Adrenal gland (tissue), 5 donors: ENCODE data around the gene OPCML.

Experiments used
- POLR2A ChIP-seq, 2 donors: fragments of 450-650 bp; IDR thresholded peaks; one replicate each; pipeline ENCODE4 v1.6.1; 2017; ENCODE audit warnings: antibody characterized with exemption in 2 of 2, mild to moderate bottlenecking in 2 of 2, moderate library complexity in 1 of 2
- TF ChIP-seq, protein P1 (sequence below), 6 experiments: fragments of 450-650 bp in 4 of 6; fragments of 200-600 bp in 2 of 6; sonication (generic) in 1 of 6; IDR thresholded peaks; 1 replicate in 5 of 6; 2 replicates in 1 of 6; pipeline versions ENCODE4 v1.5.1 to v1.8.0; 2016 to 2021; ENCODE audit warnings: antibody characterized with exemption in 6 of 6, mild to moderate bottlenecking in 2 of 6, moderate library complexity in 1 of 6
- donor health status: DM: no; HTN: no; CAD: no.

DNA sequence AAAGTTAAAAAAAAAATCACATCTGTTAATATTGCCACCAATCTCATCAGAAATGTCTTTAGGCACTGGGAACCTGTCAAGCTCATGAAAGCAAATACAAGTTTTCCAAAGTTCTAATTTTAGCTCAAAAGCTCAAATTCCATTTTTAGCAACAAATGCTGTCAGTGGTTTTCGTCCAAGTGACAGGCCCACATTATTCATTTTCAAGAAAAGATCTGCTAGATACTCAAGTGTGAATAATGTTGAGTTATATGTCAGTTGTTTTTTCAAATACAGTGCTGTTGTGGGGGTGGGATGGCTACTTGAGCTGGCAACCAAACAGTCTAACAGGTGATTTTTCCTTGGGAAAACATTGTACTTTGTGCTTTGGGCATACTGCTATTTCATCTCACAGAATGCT, 1072.6 kb downstream of the OPCML start:
- TF ChIP-seq, protein P1, sequence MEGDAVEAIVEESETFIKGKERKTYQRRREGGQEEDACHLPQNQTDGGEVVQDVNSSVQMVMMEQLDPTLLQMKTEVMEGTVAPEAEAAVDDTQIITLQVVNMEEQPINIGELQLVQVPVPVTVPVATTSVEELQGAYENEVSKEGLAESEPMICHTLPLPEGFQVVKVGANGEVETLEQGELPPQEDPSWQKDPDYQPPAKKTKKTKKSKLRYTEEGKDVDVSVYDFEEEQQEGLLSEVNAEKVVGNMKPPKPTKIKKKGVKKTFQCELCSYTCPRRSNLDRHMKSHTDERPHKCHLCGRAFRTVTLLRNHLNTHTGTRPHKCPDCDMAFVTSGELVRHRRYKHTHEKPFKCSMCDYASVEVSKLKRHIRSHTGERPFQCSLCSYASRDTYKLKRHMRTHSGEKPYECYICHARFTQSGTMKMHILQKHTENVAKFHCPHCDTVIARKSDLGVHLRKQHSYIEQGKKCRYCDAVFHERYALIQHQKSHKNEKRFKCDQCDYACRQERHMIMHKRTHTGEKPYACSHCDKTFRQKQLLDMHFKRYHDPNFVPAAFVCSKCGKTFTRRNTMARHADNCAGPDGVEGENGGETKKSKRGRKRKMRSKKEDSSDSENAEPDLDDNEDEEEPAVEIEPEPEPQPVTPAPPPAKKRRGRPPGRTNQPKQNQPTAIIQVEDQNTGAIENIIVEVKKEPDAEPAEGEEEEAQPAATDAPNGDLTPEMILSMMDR (IDR thresholded peaks at IDR 0.05): no peak
- no peak for TF ChIP-seq POLR2A (IDR thresholded peaks at IDR 0.05)
